Osteoblast (primary cell): Measurements from ENCODE around the gene NR2F1-AS1. TPM values are rescaled to one million over a fixed set of nuclear protein-coding genes. Genes with fewer than 3 reads are reported as not detected.

Experiments used
- DNase-seq: peaks from one replicate; pipeline ENCODE4 v3.0.0; 2011; ENCODE audit warnings: low spot score, mixed read lengths; ENCODE audit not compliant: insufficient read length; ENCODE audit errors: missing footprints
- H2AFZ ChIP-seq: 2 replicates; pipeline ENCODE4 v1.6.0; 2011; ENCODE audit warnings: mild to moderate bottlenecking, low read length
- H3K27ac ChIP-seq: 2 replicates; pipeline ENCODE4 v1.5.1; 2011; ENCODE audit warnings: mild to moderate bottlenecking, low read depth, low read length, moderate library complexity
- H3K27me3 ChIP-seq: 2 replicates; pipeline ENCODE4 v1.6.0; 2012; ENCODE audit warnings: mild to moderate bottlenecking, control low read depth, inconsistent platforms, low read length, moderate library complexity; ENCODE audit not compliant: insufficient read depth
- H3K36me3 ChIP-seq: 2 replicates; pipeline ENCODE4 v1.5.1; 2011; ENCODE audit warnings: mild to moderate bottlenecking, low read length, control low read depth, moderate library complexity; ENCODE audit not compliant: insufficient read depth
- H3K4me1 ChIP-seq: 2 replicates; pipeline ENCODE4 v1.5.1; 2011; ENCODE audit warnings: mild to moderate bottlenecking, low read length, control low read depth, moderate library complexity; ENCODE audit not compliant: insufficient read depth
- H3K4me2 ChIP-seq: 2 replicates; pipeline ENCODE4 v1.6.0; 2011; ENCODE audit warnings: mild to moderate bottlenecking, low read length; ENCODE audit not compliant: insufficient read depth
- H3K4me3 ChIP-seq: fragments of 200-600 bp; sonication (generic); 3 replicates; pipeline ENCODE4 v1.5.1; 2012; ENCODE audit warnings: mild to moderate bottlenecking, low read length, inconsistent platforms; ENCODE audit not compliant: insufficient read depth
- H3K79me2 ChIP-seq: 2 replicates; pipeline ENCODE4 v1.6.0; 2012; ENCODE audit warnings: mild to moderate bottlenecking, low read length, control low read depth, inconsistent platforms; ENCODE audit not compliant: insufficient read depth
- H3K9me3 ChIP-seq: 2 replicates; pipeline ENCODE4 v1.5.1; 2011; ENCODE audit warnings: low read depth, low read length, control low read depth
- H4K20me1 ChIP-seq: 2 replicates; pipeline ENCODE4 v1.6.0; 2012; ENCODE audit warnings: mild to moderate bottlenecking, low read length, control low read depth; ENCODE audit not compliant: insufficient read depth
- total RNA-seq: library from RNA; depleted of rRNA; stranded (reverse); fragments of >200 nt; gene quantifications from 2 replicates; pipeline ENCODE4 v1.2.3, GENCODE V29; 2012
- TF ChIP-seq, protein P1 (sequence below): IDR thresholded peaks from 2 replicates; pipeline ENCODE4 v1.5.1; 2011; ENCODE audit warnings: mild to moderate bottlenecking, low read depth, low read length, moderate library complexity; ENCODE audit errors: extremely low read depth

Gene NR2F1-AS1
- total RNA-seq, 1 donor = 15.9 TPM

DNA sequence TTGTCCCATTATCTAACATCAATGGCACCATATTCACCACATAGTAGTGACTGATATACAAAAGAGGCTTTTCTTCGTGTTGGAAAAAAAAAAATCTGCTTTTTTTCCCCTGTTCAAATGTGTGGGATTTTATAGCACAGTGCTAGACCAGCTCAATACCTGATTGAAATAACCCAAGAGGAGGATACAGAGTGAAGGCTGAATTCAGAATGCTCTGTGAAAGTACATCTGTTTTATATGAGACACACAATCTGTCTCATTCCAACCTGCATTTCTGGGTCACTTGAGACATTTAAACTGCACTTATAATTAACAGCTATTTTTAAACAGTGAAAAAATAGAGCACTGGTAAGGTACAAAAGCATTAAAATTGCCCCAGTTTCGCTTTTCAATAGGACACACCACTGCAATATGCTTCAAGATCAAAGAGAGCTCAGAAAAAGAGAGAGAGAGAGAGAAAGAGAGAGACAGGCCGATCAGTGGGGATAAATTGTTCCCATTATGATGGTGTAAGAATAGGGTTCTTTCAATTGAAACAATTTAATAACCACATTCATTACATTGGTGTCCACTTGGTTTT is 179.3 kb downstream of the NR2F1-AS1 start:
- no peaks in the 10 kb centered on the region for H3K27me3 ChIP-seq
- no peak overlapping the region for H2AFZ ChIP-seq
- no peak overlapping the region for H3K27ac ChIP-seq
- peaks cover 3% of the 10 kb centered on the region for H3K4me1 ChIP-seq
- no peak for DNase-seq
- H4K20me1 ChIP-seq = no peaks in the 10 kb centered on the region
- H3K4me3 ChIP-seq = no peak overlapping the region
- H3K9me3 ChIP-seq = no peaks in the 10 kb centered on the region
- TF ChIP-seq, protein P1, sequence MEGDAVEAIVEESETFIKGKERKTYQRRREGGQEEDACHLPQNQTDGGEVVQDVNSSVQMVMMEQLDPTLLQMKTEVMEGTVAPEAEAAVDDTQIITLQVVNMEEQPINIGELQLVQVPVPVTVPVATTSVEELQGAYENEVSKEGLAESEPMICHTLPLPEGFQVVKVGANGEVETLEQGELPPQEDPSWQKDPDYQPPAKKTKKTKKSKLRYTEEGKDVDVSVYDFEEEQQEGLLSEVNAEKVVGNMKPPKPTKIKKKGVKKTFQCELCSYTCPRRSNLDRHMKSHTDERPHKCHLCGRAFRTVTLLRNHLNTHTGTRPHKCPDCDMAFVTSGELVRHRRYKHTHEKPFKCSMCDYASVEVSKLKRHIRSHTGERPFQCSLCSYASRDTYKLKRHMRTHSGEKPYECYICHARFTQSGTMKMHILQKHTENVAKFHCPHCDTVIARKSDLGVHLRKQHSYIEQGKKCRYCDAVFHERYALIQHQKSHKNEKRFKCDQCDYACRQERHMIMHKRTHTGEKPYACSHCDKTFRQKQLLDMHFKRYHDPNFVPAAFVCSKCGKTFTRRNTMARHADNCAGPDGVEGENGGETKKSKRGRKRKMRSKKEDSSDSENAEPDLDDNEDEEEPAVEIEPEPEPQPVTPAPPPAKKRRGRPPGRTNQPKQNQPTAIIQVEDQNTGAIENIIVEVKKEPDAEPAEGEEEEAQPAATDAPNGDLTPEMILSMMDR = no peak
- H3K79me2 ChIP-seq = no peaks in the 10 kb centered on the region
- no peaks in the 10 kb centered on the region for H3K36me3 ChIP-seq
- H3K4me2 ChIP-seq = no peak overlapping the region

DNA sequence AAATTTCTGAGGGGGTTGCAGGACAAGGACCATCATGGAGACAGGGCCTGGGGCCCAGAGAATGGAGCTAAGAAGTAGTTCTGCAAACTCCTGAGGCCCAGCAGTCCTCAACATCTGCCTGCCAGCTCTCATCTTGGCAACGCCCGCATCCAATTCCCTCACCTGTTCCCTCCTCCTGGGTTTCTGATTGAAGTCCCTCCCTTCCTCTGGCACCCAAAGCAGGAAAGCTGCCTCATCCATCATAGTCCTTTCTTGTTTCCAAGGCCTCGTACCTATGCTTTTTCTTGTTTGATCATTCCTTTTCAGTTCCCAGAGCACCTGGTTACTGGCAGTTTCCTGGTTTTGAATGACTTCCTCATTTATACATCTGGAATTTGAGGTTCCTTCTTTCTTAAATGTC is 181.3 kb downstream of the NR2F1-AS1 start:
- H3K4me1 ChIP-seq = peaks cover 3% of the 10 kb centered on the region
- H4K20me1 ChIP-seq = no peaks in the 10 kb centered on the region
- no peaks in the 10 kb centered on the region for H3K79me2 ChIP-seq
- no peak overlapping the region for H2AFZ ChIP-seq
- TF ChIP-seq, protein P1 = no peak
- H3K27ac ChIP-seq = no peak overlapping the region
- no peak overlapping the region for H3K4me2 ChIP-seq
- H3K4me3 ChIP-seq = no peak overlapping the region
- H3K36me3 ChIP-seq = no peaks in the 10 kb centered on the region
- H3K9me3 ChIP-seq = no peaks in the 10 kb centered on the region
- DNase-seq = no peak
- no peaks in the 10 kb centered on the region for H3K27me3 ChIP-seq

GRCh38 chr5:93395971-93396379 is 185.0 kb downstream of the NR2F1-AS1 start:
- Histone ChIP-seq H3K79me2 (no peaks in the 10 kb centered on the region), H2AFZ (no peak overlapping the region)
- no peak for DNase-seq

GRCh38 chr5:93395010-93395409 is 186.0 kb downstream of the NR2F1-AS1 start:
- no peak for DNase-seq
- Histone ChIP-seq H3K4me1 (no peaks in the 10 kb centered on the region), H3K27ac (no peak overlapping the region), H3K79me2 (no peaks in the 10 kb centered on the region), H3K9me3 (no peaks in the 10 kb centered on the region), H3K27me3 (no peaks in the 10 kb centered on the region), H3K36me3 (no peaks in the 10 kb centered on the region), H3K4me3 (no peak overlapping the region), H3K4me2 (no peak overlapping the region), H4K20me1 (no peaks in the 10 kb centered on the region), H2AFZ (no peak overlapping the region)
- TF ChIP-seq, protein P1 = no peak

More at GRCh38 chr5:93395971-93396379, 185.0 kb downstream of the NR2F1-AS1 start:
- Histone ChIP-seq H3K36me3 (no peaks in the 10 kb centered on the region), H3K4me2 (no peak overlapping the region), H3K9me3 (no peaks in the 10 kb centered on the region), H3K4me1 (no peaks in the 10 kb centered on the region), H3K27ac (no peak overlapping the region), H4K20me1 (no peaks in the 10 kb centered on the region), H3K27me3 (no peaks in the 10 kb centered on the region), H3K4me3 (no peak overlapping the region)
- TF ChIP-seq, protein P1 = no peak
